Fibroblast of lung (primary cell): ENCODE data around the gene ZG16. TPM values are rescaled to one million over a fixed set of nuclear protein-coding genes. Genes with fewer than 3 reads are reported as not detected.

Experiments
- DNase-seq, 2 donors: peaks; one replicate each; pipeline versions ENCODE4 v3.0.0 to v3.0.0-alpha.2; 2010; ENCODE audit warnings: low read depth in 2 of 2
- H2AFZ ChIP-seq: 2 replicates; pipeline ENCODE4 v1.5.1; 2012; ENCODE audit warnings: low read length, control low read depth, inconsistent platforms
- H3K27ac ChIP-seq: 2 replicates; pipeline ENCODE4 v1.5.1; 2011; ENCODE audit warnings: low read length, control low read depth; ENCODE audit not compliant: insufficient read depth
- H3K27me3 ChIP-seq: 2 replicates; pipeline ENCODE4 v1.5.1; 2011; ENCODE audit warnings: mild to moderate bottlenecking, low read length; ENCODE audit not compliant: control insufficient read depth, insufficient read depth
- H3K36me3 ChIP-seq: 2 replicates; pipeline ENCODE4 v1.5.1; 2011; ENCODE audit warnings: low read length; ENCODE audit not compliant: control insufficient read depth, insufficient read depth
- H3K4me1 ChIP-seq: 2 replicates; pipeline ENCODE4 v1.5.1; 2011; ENCODE audit warnings: low read length; ENCODE audit not compliant: control insufficient read depth, insufficient read depth; ENCODE audit errors: extremely low read depth
- H3K4me2 ChIP-seq: 2 replicates; pipeline ENCODE4 v1.5.1; 2011; ENCODE audit warnings: low read length, control low read depth; ENCODE audit not compliant: insufficient read depth; ENCODE audit errors: extremely low read depth
- H3K4me3 ChIP-seq, 4 experiments: fragments of 200-600 bp in 1 of 4; sonication (generic) in 1 of 4; replicated peaks in 1 of 4; 2 replicates each; pipeline ENCODE4 v1.5.1; 2011 to 2016; ENCODE audit warnings: low read length in 4 of 4, low read depth in 3 of 4, mild to moderate bottlenecking in 3 of 4, control low read depth in 2 of 4, inconsistent platforms in 1 of 4, mixed read lengths in 1 of 4; ENCODE audit not compliant: insufficient read depth in 1 of 4; ENCODE audit errors: control extremely low read depth in 1 of 4
- H3K79me2 ChIP-seq: 2 replicates; pipeline ENCODE4 v1.5.1; 2012; ENCODE audit warnings: mild to moderate bottlenecking, low read length, inconsistent platforms; ENCODE audit not compliant: control insufficient read depth, insufficient read depth
- H3K9ac ChIP-seq: 2 replicates; pipeline ENCODE4 v1.5.1; 2011; ENCODE audit warnings: mild to moderate bottlenecking, low read length, control low read depth; ENCODE audit not compliant: insufficient read depth
- H3K9me3 ChIP-seq: 2 replicates; pipeline ENCODE4 v1.5.1; 2012; ENCODE audit warnings: low read depth, low read length; ENCODE audit not compliant: control insufficient read depth, insufficient read depth
- H4K20me1 ChIP-seq: 2 replicates; pipeline ENCODE4 v1.5.1; 2011; ENCODE audit warnings: low read length; ENCODE audit not compliant: control insufficient read depth, insufficient read depth; ENCODE audit errors: extremely low read depth
- CTCF ChIP-seq, 2 donors: IDR thresholded peaks in 1 of 2; conservative IDR thresholded peaks in 1 of 2; 1 replicate in 1 of 2; 2 replicates in 1 of 2; pipeline ENCODE4 v1.5.1; 2011 to 2012; ENCODE audit warnings: low read length in 2 of 2, control low read depth in 1 of 2, inconsistent platforms in 1 of 2, low read depth in 1 of 2, mild to moderate bottlenecking in 1 of 2
- EZH2 ChIP-seq: IDR thresholded peaks from 2 replicates; pipeline ENCODE4 v1.5.1; 2012; ENCODE audit warnings: low read length, control low read depth, mild to moderate bottlenecking; ENCODE audit errors: missing control alignments
- polyA plus RNA-seq, 2 donors: library from polyadenylated mRNA; depleted of rRNA in 1 of 2; stranded (reverse) in 1 of 2; unstranded in 1 of 2; fragments of >200 nt; gene quantifications; 2 replicates each; pipeline ENCODE4 v1.2.1, GENCODE V29; 2011 to 2012; ENCODE audit warnings: missing spikeins in 1 of 2
- total RNA-seq: library from RNA; depleted of rRNA; stranded (reverse); fragments of >200 nt; gene quantifications from 2 replicates; pipeline ENCODE4 v1.2.1, GENCODE V29; 2014

The ZG16 gene
- total and polyA plus RNA-seq, 2 donors (not counting 1 experiment from before 2014, with no cell fraction given) = not detected

GRCh38 chr16:29819506-29819905, 41.5 kb downstream of the ZG16 start:
- no peaks in the 10 kb centered on the region for H3K9me3 ChIP-seq
- peaks cover 68% of the 10 kb centered on the region for H3K79me2 ChIP-seq
- peak overlapping the region; percentile 94 for H3K4me2 ChIP-seq
- peaks cover 9% of the 10 kb centered on the region for H3K36me3 ChIP-seq
- H3K9ac ChIP-seq = no peak overlapping the region
- peak overlapping the region; percentile 84 to 100 (median 94) for H3K4me3 ChIP-seq
- no peak for DNase-seq
- no peaks in the 10 kb centered on the region for H3K27me3 ChIP-seq
- H3K4me1 ChIP-seq = peaks cover 32% of the 10 kb centered on the region
- H2AFZ ChIP-seq = no peak overlapping the region
- H4K20me1 ChIP-seq = no peaks in the 10 kb centered on the region
- no peak for TF ChIP-seq CTCF (conservative IDR thresholded peaks at IDR 0.05 in 1 of 2, IDR thresholded peaks at IDR 0.05 in 1 of 2; ENCODE audit: low read depth in 1 of 2, low read length in 2 of 2)
- TF ChIP-seq EZH2 = no peak
- peak overlapping the region; percentile 94 for H3K27ac ChIP-seq

- peak; percentile 63 to 67 for DNase-seq
- Histone ChIP-seq H3K9me3 (no peaks in the 10 kb centered on the region), H3K27me3 (no peaks in the 10 kb centered on the region), H3K4me1 (peaks cover 30% of the 10 kb centered on the region), H4K20me1 (no peaks in the 10 kb centered on the region), H3K4me3 (peak within 1 kb of the TSS; percentile 84 to 100 (median 94)), H3K79me2 (peaks cover 70% of the 10 kb centered on the region), H3K4me2 (peak within 1 kb of the TSS; percentile 100), H3K27ac (peak within 1 kb of the TSS; percentile 94), H3K9ac (peak within 1 kb of the TSS; percentile 80), H2AFZ (no peak within 1 kb of the TSS), H3K36me3 (peaks cover 9% of the 10 kb centered on the region)
- TF ChIP-seq CTCF (conservative IDR thresholded peaks at IDR 0.05 in 1 of 2, IDR thresholded peaks at IDR 0.05 in 1 of 2; ENCODE audit: low read depth in 1 of 2, low read length in 2 of 2) (no peak), EZH2 (no peak)
Observed at GRCh38 chr16:29820271-29820701, 42.2 kb downstream of the ZG16 start, which contains the start of gene MVP. Gene MVP, plus strand, starts transcription at chr16:29820462. Its CDS starts 10,088 bp downstream, at chr16:29830550.

- peaks cover 9% of the 10 kb centered on the region for H3K36me3 ChIP-seq
- H3K4me1 ChIP-seq = peaks cover 34% of the 10 kb centered on the region
- peak overlapping the region; percentile 80 for H3K9ac ChIP-seq
- H3K4me2 ChIP-seq = peak overlapping the region; percentile 100
- H3K27me3 ChIP-seq = no peaks in the 10 kb centered on the region
- peak overlapping the region; percentile 84 to 100 (median 94) for H3K4me3 ChIP-seq
- H2AFZ ChIP-seq = no peak overlapping the region
- TF ChIP-seq EZH2 (no peak), CTCF (conservative IDR thresholded peaks at IDR 0.05 in 1 of 2, IDR thresholded peaks at IDR 0.05 in 1 of 2; ENCODE audit: low read depth in 1 of 2, low read length in 2 of 2) (no peak)
- no peaks in the 10 kb centered on the region for H3K9me3 ChIP-seq
- H3K79me2 ChIP-seq = peaks cover 76% of the 10 kb centered on the region
- peak overlapping the region; percentile 94 for H3K27ac ChIP-seq
- no peak for DNase-seq
- no peaks in the 10 kb centered on the region for H4K20me1 ChIP-seq
Observed at GRCh38 chr16:29820730-29821642, 42.9 kb downstream of the ZG16 start.
